ENCODE data around the gene POT1.
"Not testable (repeated sequence)": the region's sequence is repeated elsewhere in the genome, so short reads cannot be mapped to it uniquely, and the experiment has no call there.

Gene POT1

GRCh38 chr7:124929467-124930172 lies at the start of gene POT1:
POT1 (minus strand) TSS chr7:124929825; CDS start chr7:124897173, 32,652 bp downstream.
- peak; percentile 97 for DNase-seq

GRCh38 chr7:124975131-124975530 lies 45.5 kb upstream of the POT1 start:
- DNase-seq, result not testable (repeated sequence)

- DNase-seq, result no peak
These were observed 35.9 kb upstream of the POT1 start for GRCh38 chr7:124965553-124965952.

- DNase-seq, result no peak
These were observed 30.1 kb upstream of the POT1 start for GRCh38 chr7:124959676-124960075.

- DNase-seq, result not testable (repeated sequence)
These were observed 28.3 kb upstream of the POT1 start for GRCh38 chr7:124957952-124958351.

- no peak for DNase-seq
These were observed 26.5 kb upstream of the POT1 start for GRCh38 chr7:124956160-124956559.

GRCh38 chr7:124954790-124955189 lies 25.2 kb upstream of the POT1 start:
- no peak for DNase-seq

GRCh38 chr7:124945680-124946079 lies 16.1 kb upstream of the POT1 start:
- no peak for DNase-seq

GRCh38 chr7:124943472-124943871 lies 13.8 kb upstream of the POT1 start:
- DNase-seq, result no peak

GRCh38 chr7:124942399-124942798 lies 12.8 kb upstream of the POT1 start:
- no peak for DNase-seq

GRCh38 chr7:124940306-124940705 lies 10.7 kb upstream of the POT1 start:
- DNase-seq, result no peak

- no peak for DNase-seq
These were observed 8.5 kb upstream of the POT1 start for GRCh38 chr7:124938128-124938527.

GRCh38 chr7:124937076-124937475 lies 7.5 kb upstream of the POT1 start:
- no peak for DNase-seq

- DNase-seq, result no peak
These were observed 5.2 kb upstream of the POT1 start for GRCh38 chr7:124934841-124935240.

GRCh38 chr7:124930655-124931597 lies 1.3 kb upstream of the POT1 start:
- DNase-seq, result no peak

- DNase-seq, result no peak
These were observed 573 bp upstream of the POT1 start for GRCh38 chr7:124930173-124930623.

- no peak for DNase-seq
These were observed 4.7 kb downstream of the POT1 start for GRCh38 chr7:124924906-124925305.

GRCh38 chr7:124922200-124922599 lies 7.4 kb downstream of the POT1 start:
- DNase-seq, result no peak

- DNase-seq, result no peak
These were observed 9.8 kb downstream of the POT1 start for GRCh38 chr7:124919841-124920240.

GRCh38 chr7:124918662-124919061 lies 11.0 kb downstream of the POT1 start:
- peak; percentile 13 for DNase-seq

- DNase-seq, result no peak
These were observed 14.4 kb downstream of the POT1 start for GRCh38 chr7:124915242-124915641.

GRCh38 chr7:124914298-124914697 lies 15.3 kb downstream of the POT1 start:
- DNase-seq, result no peak

GRCh38 chr7:124912972-124913371 lies 16.7 kb downstream of the POT1 start:
- DNase-seq, result no peak

- no peak for DNase-seq
These were observed 19.8 kb downstream of the POT1 start for GRCh38 chr7:124909808-124910207.
